ENCODE measurements around the gene CNPY4.

The CNPY4 gene

DNA sequence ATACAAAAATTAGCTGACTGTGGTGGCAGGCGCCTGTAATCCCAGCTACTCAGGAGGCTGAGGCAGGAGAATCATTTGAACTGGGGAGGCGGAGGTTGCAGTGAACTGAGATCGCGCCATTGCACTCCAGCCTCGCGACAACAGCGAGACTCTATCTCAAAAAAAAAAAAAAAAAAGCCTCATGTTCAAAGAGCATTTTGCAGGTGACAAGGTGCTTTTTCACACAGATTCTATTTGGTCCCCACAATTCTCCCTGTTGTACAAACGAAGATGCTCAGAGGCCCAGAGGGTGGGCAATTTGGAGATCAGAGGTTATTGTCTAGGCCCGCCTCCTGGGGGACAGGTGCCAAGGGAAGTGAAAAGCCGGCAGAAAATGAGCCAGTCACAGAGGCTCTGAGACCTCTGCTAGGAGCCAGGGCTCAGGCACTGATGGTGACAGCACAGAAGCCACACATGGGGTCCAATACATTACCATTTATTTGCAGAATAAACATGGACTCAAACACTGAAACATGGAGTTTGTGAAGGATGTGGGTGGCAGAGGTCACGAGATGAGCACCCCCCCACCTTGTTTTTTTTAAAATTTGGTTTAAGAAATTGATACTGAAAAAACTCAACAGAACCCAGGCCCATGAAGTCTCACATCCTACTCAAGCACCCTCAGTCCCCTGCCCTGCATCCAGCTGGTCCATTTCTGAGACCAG, 49.9 kb downstream of the CNPY4 start:
- DNase-seq, result no peak

DNA sequence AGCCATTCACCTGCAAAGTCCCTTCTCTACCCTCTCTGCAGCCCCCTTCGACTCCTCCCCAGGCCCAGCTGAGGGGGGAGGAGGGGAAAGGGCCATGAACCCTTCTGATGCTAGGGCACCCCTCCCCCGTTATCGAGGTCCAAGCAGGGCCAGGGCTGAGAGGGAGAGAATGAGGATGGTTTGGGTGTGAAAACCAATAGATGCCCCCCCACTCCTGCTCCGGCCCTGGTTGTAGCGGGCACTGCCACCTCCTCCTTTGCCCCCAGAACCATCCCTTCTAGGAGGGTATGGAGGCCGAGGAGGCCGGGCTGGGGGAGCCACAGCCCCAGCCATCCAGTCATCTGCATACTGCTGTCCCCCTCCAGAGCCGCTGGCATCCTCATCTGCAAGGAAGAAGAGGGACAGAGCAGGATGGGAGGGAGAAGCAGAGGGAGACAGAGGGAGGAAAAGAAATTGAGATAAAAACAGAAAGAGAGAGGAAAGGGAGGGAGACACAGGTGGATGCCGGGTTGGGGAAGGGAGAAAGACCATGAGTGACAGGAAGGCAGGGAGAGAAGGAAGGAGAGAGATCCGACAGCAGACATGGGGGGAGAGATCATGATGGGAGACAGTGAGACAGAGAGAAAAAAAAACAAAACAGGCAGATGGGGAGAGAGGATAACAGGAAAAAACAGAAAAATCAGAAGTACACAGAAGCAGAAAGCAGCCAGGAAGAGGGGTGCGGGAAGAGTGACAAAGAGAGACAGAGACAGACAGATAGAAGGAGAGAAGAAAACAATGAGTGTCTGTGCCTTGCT, 50.9 kb downstream of the CNPY4 start:
- DNase-seq, result no peak

DNA sequence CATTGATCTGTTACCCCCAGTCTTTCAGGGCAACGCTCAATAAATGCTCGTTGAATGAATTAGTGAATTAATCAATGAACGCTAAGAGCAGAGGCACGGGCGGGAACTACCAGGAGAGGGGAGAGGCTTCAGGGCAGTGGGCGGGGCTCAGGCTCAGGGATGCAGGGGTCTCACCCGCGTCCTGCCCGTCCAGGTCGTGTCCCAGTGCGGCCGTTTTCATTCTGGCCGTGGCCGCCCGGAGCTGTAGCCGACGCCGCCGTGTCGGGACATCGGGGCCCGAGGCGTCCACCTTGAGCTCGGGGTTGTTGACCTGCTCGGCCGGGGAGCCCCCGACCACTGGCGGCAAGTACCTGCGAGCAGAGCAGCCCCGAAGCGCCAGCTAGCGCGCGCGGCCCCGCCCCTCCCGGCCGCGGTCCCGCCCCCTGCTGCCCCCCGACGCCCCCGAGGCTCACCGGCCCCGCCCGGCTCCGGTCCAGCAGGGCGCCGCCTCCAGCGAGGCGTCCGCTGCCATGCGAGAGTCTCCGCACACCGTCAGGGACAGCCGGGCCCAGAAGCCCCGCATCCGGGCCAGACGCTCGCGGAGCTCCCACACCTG, 51.8 kb downstream of the CNPY4 start:
- no peak for DNase-seq

DNA sequence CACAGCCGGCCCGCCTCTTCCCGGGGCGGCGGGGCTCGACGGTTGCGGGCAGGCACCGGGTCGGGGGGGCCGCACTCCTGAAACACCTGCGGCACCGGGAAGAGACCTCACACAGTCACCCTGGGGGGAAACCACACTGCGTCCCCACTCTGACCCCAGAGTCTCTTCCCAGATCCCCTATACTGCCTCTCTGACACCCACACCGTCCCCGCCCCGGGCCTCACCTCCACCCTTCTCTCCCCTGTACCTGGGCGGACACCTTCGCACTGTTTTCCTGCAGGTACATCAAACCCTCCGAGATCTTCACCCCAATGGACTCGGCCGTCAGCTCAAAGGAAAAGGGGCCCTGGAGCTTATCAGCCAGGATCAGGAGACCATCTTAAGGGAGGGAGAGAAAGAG, 52.4 kb downstream of the CNPY4 start:
- DNase-seq, result no peak

DNA sequence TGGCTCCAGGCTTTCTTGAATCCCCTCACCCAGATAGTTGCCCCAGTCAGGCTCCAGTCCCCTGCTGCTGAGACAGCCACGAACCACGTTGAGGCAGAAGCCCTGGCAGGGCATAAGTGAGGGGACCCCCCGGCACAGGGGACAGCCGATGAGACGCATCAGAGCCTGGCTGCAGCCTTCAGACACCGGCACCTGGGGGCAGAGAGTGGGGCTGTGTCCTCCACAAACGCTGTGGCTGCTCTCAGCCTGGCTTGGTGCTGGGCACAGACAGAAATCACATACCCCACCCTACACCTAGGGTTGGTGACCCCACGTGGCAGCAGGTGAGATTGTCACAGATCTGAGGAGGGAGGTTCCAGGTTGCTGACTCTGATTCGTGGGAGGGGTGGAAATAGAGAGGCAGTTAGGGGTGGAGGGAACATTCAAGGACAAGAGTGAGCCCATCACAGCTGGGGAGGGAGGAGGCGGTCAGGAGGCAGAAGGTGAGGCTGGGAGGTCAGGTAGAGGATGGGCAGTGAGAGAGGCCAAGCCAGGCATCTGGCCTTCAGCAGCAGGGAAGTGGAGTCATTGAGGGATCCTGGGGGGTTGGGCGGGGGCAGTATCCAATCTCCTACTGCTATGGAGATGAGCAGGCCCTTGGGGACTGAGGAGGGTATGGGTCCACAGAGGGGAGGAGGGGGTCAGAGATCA, 54.5 kb downstream of the CNPY4 start:
- no peak for DNase-seq

DNA sequence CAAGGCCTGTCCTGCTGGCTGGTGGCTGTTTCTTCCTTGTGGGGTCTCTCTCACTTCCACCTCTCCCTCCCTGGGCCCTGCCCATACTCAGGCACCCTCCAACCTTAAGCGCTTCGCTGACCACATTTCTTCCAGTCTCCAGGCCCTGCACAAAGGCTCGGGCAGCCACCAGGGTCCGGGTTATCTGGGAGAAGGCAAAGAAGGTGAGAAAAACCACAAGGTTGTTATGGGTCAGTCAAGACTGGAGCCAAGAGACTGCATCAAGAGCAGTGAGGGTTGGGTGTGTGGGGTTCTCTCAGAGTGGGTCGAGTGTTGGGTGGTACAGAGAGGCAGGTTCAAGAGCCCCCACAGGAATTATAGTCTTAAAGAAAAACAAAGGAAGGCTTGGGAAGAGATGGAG, 55.1 kb downstream of the CNPY4 start:
- DNase-seq, result no peak
